Measurements from ENCODE around the gene NHSL2.
"Not testable (repeated sequence)": the region's sequence is repeated elsewhere in the genome, so short reads cannot be mapped to it uniquely, and the experiment has no call there.

The NHSL2 gene

GRCh38 chrX:71923516-71923915, 12.9 kb downstream of the NHSL2 start:
- DNase-seq (ENCODE audit: low read depth in 2 of 2): no peak

- no peak for DNase-seq (ENCODE audit: low read depth in 2 of 2)
Measured at GRCh38 chrX:71927040-71927439, 16.4 kb downstream of the NHSL2 start.

- no peak for DNase-seq (ENCODE audit: low read depth in 2 of 2)
Measured at GRCh38 chrX:71928856-71929255, 18.2 kb downstream of the NHSL2 start.

GRCh38 chrX:71930298-71930697, 19.7 kb downstream of the NHSL2 start:
- no peak for DNase-seq (ENCODE audit: low read depth in 2 of 2)

GRCh38 chrX:71935476-71935875, 24.8 kb downstream of the NHSL2 start:
- no peak for DNase-seq (ENCODE audit: low read depth in 2 of 2)

GRCh38 chrX:71936632-71937031, 26.0 kb downstream of the NHSL2 start:
- DNase-seq (ENCODE audit: low read depth in 2 of 2): no peak

- no peak for DNase-seq (ENCODE audit: low read depth in 2 of 2)
Measured at GRCh38 chrX:71938371-71938770, 27.7 kb downstream of the NHSL2 start.

GRCh38 chrX:71941145-71941544, 30.5 kb downstream of the NHSL2 start:
- no peak for DNase-seq (ENCODE audit: low read depth in 2 of 2)

GRCh38 chrX:71941776-71942175, 31.1 kb downstream of the NHSL2 start:
- no peak for DNase-seq (ENCODE audit: low read depth in 2 of 2)

GRCh38 chrX:71944369-71944768, 33.7 kb downstream of the NHSL2 start:
- no peak for DNase-seq (ENCODE audit: low read depth in 2 of 2)

GRCh38 chrX:71945237-71945805, 34.7 kb downstream of the NHSL2 start:
- no peak for DNase-seq (ENCODE audit: low read depth in 2 of 2)

GRCh38 chrX:71949363-71949762, 38.7 kb downstream of the NHSL2 start:
- no peak for DNase-seq (ENCODE audit: low read depth in 2 of 2)

GRCh38 chrX:71949844-71950445, 39.3 kb downstream of the NHSL2 start:
- DNase-seq (ENCODE audit: low read depth in 2 of 2): no peak

GRCh38 chrX:71953391-71953790, 42.7 kb downstream of the NHSL2 start:
- DNase-seq (ENCODE audit: low read depth in 2 of 2): no peak

GRCh38 chrX:71953946-71954345, 43.3 kb downstream of the NHSL2 start:
- DNase-seq (ENCODE audit: low read depth in 2 of 2): no peak

GRCh38 chrX:71954458-71954857, 43.8 kb downstream of the NHSL2 start:
- DNase-seq (ENCODE audit: low read depth in 2 of 2): no peak

- no peak for DNase-seq (ENCODE audit: low read depth in 2 of 2)
Measured at GRCh38 chrX:71955530-71956120, 45.0 kb downstream of the NHSL2 start.

GRCh38 chrX:71958281-71958675, 47.6 kb downstream of the NHSL2 start:
- no peak for DNase-seq (ENCODE audit: low read depth in 2 of 2)

- DNase-seq (ENCODE audit: low read depth in 2 of 2): not testable (repeated sequence)
Measured at GRCh38 chrX:71964184-71964583, 53.5 kb downstream of the NHSL2 start.

- no peak for DNase-seq (ENCODE audit: low read depth in 2 of 2)
Measured at GRCh38 chrX:71974916-71975315, 64.3 kb downstream of the NHSL2 start.

- DNase-seq (ENCODE audit: low read depth in 2 of 2): no peak
Measured at GRCh38 chrX:71976753-71977152, 66.1 kb downstream of the NHSL2 start.

- no peak for DNase-seq (ENCODE audit: low read depth in 2 of 2)
Measured at GRCh38 chrX:71978164-71978563, 67.5 kb downstream of the NHSL2 start.

GRCh38 chrX:71989768-71990426, 79.3 kb downstream of the NHSL2 start:
- no peak for DNase-seq (ENCODE audit: low read depth in 2 of 2)
